ENCODE measurements around the gene RRP36.

Gene RRP36

GRCh38 chr6:43029120-43029519 is 7.7 kb downstream of the RRP36 start:
- TF ChIP-seq, protein P1, sequence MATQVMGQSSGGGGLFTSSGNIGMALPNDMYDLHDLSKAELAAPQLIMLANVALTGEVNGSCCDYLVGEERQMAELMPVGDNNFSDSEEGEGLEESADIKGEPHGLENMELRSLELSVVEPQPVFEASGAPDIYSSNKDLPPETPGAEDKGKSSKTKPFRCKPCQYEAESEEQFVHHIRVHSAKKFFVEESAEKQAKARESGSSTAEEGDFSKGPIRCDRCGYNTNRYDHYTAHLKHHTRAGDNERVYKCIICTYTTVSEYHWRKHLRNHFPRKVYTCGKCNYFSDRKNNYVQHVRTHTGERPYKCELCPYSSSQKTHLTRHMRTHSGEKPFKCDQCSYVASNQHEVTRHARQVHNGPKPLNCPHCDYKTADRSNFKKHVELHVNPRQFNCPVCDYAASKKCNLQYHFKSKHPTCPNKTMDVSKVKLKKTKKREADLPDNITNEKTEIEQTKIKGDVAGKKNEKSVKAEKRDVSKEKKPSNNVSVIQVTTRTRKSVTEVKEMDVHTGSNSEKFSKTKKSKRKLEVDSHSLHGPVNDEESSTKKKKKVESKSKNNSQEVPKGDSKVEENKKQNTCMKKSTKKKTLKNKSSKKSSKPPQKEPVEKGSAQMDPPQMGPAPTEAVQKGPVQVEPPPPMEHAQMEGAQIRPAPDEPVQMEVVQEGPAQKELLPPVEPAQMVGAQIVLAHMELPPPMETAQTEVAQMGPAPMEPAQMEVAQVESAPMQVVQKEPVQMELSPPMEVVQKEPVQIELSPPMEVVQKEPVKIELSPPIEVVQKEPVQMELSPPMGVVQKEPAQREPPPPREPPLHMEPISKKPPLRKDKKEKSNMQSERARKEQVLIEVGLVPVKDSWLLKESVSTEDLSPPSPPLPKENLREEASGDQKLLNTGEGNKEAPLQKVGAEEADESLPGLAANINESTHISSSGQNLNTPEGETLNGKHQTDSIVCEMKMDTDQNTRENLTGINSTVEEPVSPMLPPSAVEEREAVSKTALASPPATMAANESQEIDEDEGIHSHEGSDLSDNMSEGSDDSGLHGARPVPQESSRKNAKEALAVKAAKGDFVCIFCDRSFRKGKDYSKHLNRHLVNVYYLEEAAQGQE (IDR thresholded peaks at IDR 0.05; ENCODE audit: insufficient read depth in 1 of 2, low read depth in 2 of 2, low read length in 2 of 2): no peak
- no peak for TF ChIP-seq FOXP2 (optimal IDR thresholded peaks at IDR 0.05; ENCODE audit: borderline replicate concordance, extremely low read depth, extremely low read length, insufficient read depth)
- TF ChIP-seq SIN3A (IDR thresholded peaks at IDR 0.05; ENCODE audit: borderline replicate concordance, insufficient read depth, low read length): no peak
- TF ChIP-seq POLR2AphosphoS5 (IDR thresholded peaks at IDR 0.05; ENCODE audit: low read depth, low read length): no peak; the same call in 1 of the 2 replicates
- no peak for TF ChIP-seq TAF1 (IDR thresholded peaks at IDR 0.05; ENCODE audit: borderline replicate concordance, insufficient read depth, low read length)

DNA sequence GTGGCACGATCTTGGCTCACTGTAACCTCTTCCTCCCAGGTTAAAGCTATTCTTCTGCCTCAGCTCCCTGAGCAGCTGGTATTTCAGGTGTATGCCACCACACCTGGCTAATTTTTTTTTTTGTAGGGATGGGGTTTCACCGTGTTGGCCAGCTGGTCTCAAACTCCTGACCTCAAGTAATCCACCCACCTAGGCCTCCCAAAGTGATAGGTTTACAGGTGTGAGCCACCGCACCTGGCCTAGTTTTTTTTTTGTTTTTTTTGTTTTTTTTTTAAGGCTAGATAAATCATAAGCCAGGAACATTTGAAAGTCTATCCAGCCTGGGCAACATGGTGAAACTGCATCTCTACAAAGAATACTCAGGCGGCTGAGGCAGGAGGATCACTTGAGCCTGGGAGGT is 10.9 kb downstream of the RRP36 start:
- TF ChIP-seq SIN3A (IDR thresholded peaks at IDR 0.05; ENCODE audit: borderline replicate concordance, insufficient read depth, low read length) (no peak), FOXP2 (optimal IDR thresholded peaks at IDR 0.05; ENCODE audit: borderline replicate concordance, extremely low read depth, extremely low read length, insufficient read depth) (no peak), TAF1 (IDR thresholded peaks at IDR 0.05; ENCODE audit: borderline replicate concordance, insufficient read depth, low read length) (no peak), POLR2AphosphoS5 (IDR thresholded peaks at IDR 0.05; ENCODE audit: low read depth, low read length) (no peak)
- TF ChIP-seq, protein P1 (IDR thresholded peaks at IDR 0.05; ENCODE audit: insufficient read depth in 1 of 2, low read depth in 2 of 2, low read length in 2 of 2): no peak

GRCh38 chr6:43033496-43034189 is 12.2 kb downstream of the RRP36 start:
- TF ChIP-seq FOXP2 (optimal IDR thresholded peaks at IDR 0.05; ENCODE audit: borderline replicate concordance, extremely low read depth, extremely low read length, insufficient read depth): no peak
- no peak for TF ChIP-seq SIN3A (IDR thresholded peaks at IDR 0.05; ENCODE audit: borderline replicate concordance, insufficient read depth, low read length)
- TF ChIP-seq, protein P1 (IDR thresholded peaks at IDR 0.05; ENCODE audit: insufficient read depth in 1 of 2, low read depth in 2 of 2, low read length in 2 of 2): no peak
- no peak for TF ChIP-seq TAF1 (IDR thresholded peaks at IDR 0.05; ENCODE audit: borderline replicate concordance, insufficient read depth, low read length)
- TF ChIP-seq POLR2AphosphoS5 (IDR thresholded peaks at IDR 0.05; ENCODE audit: low read depth, low read length): no peak

GRCh38 chr6:43034190-43034525 is 12.7 kb downstream of the RRP36 start:
- TF ChIP-seq SIN3A (IDR thresholded peaks at IDR 0.05; ENCODE audit: borderline replicate concordance, insufficient read depth, low read length): no peak
- TF ChIP-seq TAF1 (IDR thresholded peaks at IDR 0.05; ENCODE audit: borderline replicate concordance, insufficient read depth, low read length): no peak
- TF ChIP-seq POLR2AphosphoS5 (IDR thresholded peaks at IDR 0.05; ENCODE audit: low read depth, low read length): no peak
- TF ChIP-seq, protein P1 (IDR thresholded peaks at IDR 0.05; ENCODE audit: insufficient read depth in 1 of 2, low read depth in 2 of 2, low read length in 2 of 2): no peak
- TF ChIP-seq FOXP2 (optimal IDR thresholded peaks at IDR 0.05; ENCODE audit: borderline replicate concordance, extremely low read depth, extremely low read length, insufficient read depth): no peak

Data from PFSK-1 (cell line).